Activated CD8-positive, alpha-beta memory T cell treated with anti-CD3 and anti-CD28 coated beads, Interleukin-2, amount 50 U/mL, for 24 hours (primary cell): ENCODE measurements around the gene PTPN1.
"Not testable (repeated sequence)": the region's sequence is repeated elsewhere in the genome, so short reads cannot be mapped to it uniquely, and the experiment has no call there.

Experiments used
- DNase-seq: peaks from one replicate; pipeline ENCODE4 v3.0.0-alpha.2; 2020; ENCODE audit errors: extremely low read depth

PTPN1 gene

DNA sequence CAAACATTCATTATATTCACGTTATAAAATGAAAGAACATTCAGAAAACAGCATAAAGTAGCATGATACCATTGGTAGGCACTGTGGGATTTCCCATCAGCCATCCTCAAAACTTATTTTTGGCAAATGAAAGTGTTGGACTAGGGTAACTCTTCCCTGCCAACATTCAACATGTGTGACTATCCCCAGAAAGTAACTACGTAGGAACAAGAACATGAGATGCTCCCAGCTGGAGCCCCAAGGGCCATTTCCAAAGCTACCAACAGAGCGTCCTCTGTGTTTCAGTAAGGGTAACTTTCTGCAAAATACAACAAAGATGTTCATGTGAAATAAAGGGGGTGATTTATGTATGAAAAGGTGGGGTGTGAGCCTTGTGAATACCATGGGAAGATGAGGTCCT is 28.4 kb upstream of the PTPN1 start:
- no peak for DNase-seq

- DNase-seq, result no peak
These were observed 27.7 kb upstream of the PTPN1 start for GRCh38 chr20:50482396-50482981.

DNA sequence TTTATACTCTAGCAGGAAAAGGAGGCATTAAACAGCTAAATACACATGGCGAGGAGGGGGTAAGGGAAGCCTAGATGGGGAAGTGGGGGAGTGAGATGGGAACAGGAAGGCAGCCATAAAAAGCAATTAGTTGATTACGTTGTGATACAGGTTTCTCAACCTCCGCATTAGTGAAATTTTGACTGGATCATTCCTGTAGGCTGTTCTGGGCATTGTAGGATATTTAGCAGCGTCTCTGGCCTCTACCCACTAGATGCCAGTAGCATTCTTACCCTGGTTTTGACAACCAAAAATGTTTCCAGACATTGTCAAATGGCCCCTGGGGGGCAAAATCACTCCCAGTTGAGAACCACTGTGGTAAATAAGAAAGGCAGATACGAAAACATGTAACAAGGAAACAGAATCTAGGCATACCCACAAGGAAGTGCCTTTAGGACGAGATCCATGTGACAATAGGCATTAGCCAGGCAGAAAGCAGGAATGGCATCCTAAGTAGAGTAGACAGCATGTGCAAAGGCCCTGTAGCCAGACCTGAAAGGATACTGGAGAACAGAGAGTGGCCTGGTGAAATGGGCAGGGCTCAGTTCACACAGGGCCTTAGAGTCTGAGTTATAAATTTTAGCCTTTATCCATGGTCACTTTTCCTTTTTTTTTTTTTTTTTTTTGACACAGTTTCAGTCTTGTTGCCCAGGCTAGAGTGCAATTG is 25.8 kb upstream of the PTPN1 start:
- no peak for DNase-seq

- DNase-seq, result no peak
These were observed 22.8 kb upstream of the PTPN1 start for GRCh38 chr20:50487397-50487796.

GRCh38 chr20:50488236-50488806 is 21.9 kb upstream of the PTPN1 start:
- DNase-seq, result no peak

- DNase-seq, result no peak
These were observed 19.0 kb upstream of the PTPN1 start for GRCh38 chr20:50491168-50491567.

DNA sequence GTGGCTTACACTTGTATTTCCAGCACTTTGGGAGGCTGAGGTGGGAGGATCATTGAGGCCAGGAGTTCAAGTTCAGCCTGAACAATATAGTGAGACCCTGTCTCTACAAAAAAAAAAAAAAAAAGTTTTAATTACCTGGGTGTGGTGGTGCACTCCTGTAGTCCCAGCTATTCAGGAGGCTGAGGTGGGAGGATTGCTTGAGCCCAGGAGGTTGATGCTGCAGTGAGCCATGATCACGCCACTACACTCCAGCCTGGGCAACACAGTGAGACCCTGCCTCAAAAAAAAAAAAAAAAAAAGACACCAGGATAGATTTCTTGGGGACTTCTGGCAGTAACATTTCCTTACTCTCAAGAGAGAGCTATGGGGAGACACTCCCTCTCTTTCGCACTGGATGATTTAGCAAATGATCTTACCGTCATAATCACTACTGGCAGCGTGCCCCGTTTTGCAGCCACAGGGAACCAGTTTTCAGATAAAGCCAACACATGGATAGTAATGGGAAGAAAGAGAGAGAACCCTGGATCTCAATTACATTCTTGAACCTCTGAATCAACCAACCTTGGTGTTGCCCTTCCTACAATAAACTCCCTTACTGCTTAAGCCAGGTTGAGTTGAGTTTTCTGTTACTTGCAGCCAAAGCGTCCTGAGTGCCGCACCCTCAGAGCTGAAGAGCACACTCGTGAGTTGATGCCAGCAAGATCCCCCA is 18.1 kb upstream of the PTPN1 start:
- DNase-seq, result no peak

DNA sequence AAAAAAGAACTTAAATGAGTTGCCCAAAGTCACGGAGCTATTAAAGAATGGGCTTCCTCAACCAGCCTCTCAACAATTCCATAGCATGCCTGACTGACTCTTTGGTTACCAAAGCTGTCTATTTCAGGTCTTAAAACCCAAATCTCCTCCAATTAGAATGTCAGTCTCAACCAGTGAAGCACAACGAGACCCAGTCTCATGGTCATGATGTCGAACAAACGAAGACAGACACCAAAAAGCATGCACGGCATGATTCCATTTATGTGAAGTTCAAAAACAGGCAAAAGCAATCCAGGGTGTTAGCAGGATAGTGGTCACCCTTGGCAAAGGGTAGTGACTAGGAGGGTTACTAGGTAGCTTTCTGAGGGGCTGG is 16.3 kb upstream of the PTPN1 start:
- DNase-seq, result no peak

GRCh38 chr20:50494428-50494827 is 15.8 kb upstream of the PTPN1 start:
- DNase-seq, result no peak

- no peak for DNase-seq
These were observed 13.3 kb upstream of the PTPN1 start for GRCh38 chr20:50496773-50497385.

GRCh38 chr20:50498071-50498776 is 12.0 kb upstream of the PTPN1 start:
- DNase-seq, result no peak

GRCh38 chr20:50499938-50500337 is 10.2 kb upstream of the PTPN1 start:
- DNase-seq, result no peak

DNA sequence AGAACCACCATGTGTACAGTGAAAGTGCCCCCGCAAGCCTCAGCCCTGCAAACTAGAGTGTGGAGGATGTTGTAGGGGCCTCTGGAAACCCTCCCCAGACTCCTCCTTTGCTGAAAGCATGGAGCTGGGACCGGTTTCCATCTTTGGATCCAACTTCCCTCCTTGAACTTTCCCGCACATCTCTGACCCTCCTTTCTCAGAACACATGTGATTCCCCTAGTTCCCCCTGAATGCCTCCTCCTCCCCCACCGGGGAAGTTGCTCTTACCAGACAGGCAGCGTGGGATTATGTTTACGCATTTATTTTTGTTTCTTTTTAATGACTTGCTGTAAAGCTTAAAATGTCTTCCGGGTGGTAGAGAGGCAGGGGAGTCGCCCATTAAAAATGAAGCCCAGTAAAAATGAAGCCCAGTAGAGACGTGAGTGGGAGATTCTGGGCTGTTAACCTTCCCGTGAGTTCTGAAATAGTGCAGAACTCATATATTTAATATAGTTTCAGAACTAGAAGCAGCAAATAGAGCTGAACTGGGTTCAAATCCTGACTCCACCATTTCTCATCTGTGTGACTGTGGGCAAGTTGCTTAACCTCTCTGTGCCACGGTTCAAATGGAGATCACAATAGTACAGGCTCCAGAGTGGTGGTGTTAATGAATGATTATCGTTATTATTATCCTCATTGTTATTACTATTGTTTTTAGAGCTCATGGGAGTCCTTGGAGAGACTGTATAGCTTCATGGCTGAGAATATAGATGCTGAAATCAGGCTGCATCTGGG is 8.0 kb upstream of the PTPN1 start:
- DNase-seq, result no peak

DNA sequence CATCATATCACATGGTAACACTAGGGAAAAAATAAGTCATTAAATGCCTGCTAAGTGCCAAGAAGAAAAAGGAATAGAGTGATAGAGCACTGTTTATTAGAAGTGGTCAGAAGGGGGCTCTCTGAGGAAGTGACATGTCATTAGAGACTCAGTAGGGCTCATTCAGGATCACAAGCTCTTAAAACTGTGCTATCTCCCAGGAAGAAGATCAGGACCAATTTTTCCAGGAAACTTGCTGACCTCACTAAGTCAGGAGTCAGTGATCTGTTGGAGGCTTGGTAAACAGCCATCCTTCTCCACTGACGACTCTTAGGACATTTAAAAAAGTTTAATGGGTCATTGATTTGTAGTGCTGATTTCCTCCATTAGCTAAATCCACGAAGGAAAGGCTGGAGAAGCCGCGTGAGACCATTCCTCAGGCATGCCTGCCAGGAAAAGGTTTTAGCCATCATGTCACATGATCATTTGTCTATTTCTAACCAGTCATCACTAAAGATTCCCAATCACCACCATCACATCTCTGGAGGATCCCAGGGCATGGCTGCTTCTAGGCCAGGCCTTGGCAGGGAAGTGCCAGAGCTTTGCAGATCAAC is 5.9 kb upstream of the PTPN1 start:
- DNase-seq, result no peak

DNA sequence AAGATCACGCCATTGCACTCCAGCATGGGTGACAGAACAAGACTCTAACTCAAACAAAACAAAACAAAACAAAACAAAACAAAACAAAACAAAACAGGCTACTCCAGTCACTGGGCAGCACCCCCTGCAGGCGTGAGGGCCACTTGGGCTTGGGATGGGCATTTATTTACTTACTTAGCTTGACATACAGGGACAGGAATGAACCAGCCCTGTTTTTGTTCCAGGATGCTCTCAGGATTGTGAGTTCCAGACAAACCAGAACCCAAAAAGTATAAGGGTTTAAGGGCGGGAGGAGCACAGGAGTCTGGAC is 4.0 kb upstream of the PTPN1 start:
- no peak for DNase-seq

GRCh38 chr20:50507745-50508144 is 2.4 kb upstream of the PTPN1 start:
- DNase-seq, result not testable (repeated sequence)

DNA sequence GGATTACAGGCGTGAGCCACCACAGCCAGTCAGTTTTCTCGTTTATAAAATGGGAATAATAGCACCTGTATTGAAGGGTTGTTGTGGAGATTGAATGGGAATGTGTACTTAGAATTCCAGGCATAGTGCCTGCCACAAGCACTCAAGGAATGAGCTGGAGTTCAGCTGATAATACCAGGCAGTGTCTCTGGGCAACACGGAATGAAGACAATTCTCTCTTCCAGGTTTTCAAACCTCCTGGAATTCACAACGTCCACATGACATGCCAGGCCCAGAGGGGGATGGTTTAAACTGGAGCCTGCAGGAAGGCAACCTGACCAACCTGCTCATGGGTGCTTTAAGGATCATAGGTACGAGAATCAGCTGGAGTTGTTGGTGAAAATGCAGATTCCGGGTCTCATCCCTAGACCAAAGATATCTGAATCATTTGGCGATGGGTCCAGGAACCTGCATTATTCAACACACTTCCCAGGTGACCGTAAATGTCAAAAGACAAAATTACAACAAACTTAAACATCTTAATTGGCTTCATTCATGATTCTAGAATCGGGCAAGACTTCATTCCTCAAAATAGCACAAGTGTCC is 1.9 kb upstream of the PTPN1 start:
- DNase-seq, result no peak

- no peak for DNase-seq
These were observed 741 bp downstream of the PTPN1 start for GRCh38 chr20:50510706-50511542.

- no peak for DNase-seq
These were observed 2.1 kb downstream of the PTPN1 start for GRCh38 chr20:50512323-50512722.
